Smooth muscle cell (in vitro differentiated cells): Measurements from ENCODE around the gene DDX43. TPM values are rescaled to one million over a fixed set of nuclear protein-coding genes. Genes with fewer than 3 reads are reported as not detected.

Experiments
- DNase-seq: peaks from one replicate; lab custom pipeline; 2025; ENCODE audit not compliant: unreplicated experiment; lab: John Stamatoyannopoulos, UW
- H2AFZ ChIP-seq: fragments of 200-600 bp; sonication (generic); 2 replicates; pipeline ENCODE4 v1.6.0; 2016; ENCODE audit warnings: antibody characterized with exemption, low read depth, mild to moderate bottlenecking
- H3F3A ChIP-seq: fragments of 200-600 bp; sonication (generic); 2 replicates; pipeline ENCODE4 v1.6.0; 2017; ENCODE audit warnings: antibody characterized with exemption, low read depth
- H3K27ac ChIP-seq: fragments of 200-600 bp; sonication (generic); 2 replicates; pipeline ENCODE4 v1.5.1; 2016; ENCODE audit warnings: low read depth, mild to moderate bottlenecking
- H3K27me3 ChIP-seq: fragments of 200-600 bp; sonication (generic); 2 replicates; pipeline ENCODE4 v1.6.1; 2016; ENCODE audit warnings: low read depth, mild to moderate bottlenecking
- H3K36me3 ChIP-seq: fragments of 200-600 bp; sonication (generic); 2 replicates; pipeline ENCODE4 v1.5.1; 2016; ENCODE audit warnings: low read depth
- H3K4me1 ChIP-seq: fragments of 200-600 bp; sonication (generic); 2 replicates; pipeline ENCODE4 v1.5.1; 2016; ENCODE audit warnings: low read depth
- H3K4me2 ChIP-seq: fragments of 200-600 bp; sonication (generic); 2 replicates; pipeline ENCODE4 v1.6.0; 2016; ENCODE audit warnings: mild to moderate bottlenecking
- H3K4me3 ChIP-seq: fragments of 200-600 bp; sonication (generic); 2 replicates; pipeline ENCODE4 v1.5.1; 2016; ENCODE audit warnings: mild to moderate bottlenecking
- H3K79me2 ChIP-seq: fragments of 200-600 bp; sonication (generic); 2 replicates; pipeline ENCODE4 v1.6.0; 2016; ENCODE audit warnings: low read depth, mild to moderate bottlenecking
- H3K9ac ChIP-seq: fragments of 200-600 bp; sonication (generic); 2 replicates; pipeline ENCODE4 v1.6.0; 2016; ENCODE audit warnings: low read depth
- H3K9me3 ChIP-seq: fragments of 200-600 bp; sonication (generic); replicated peaks from 2 replicates; pipeline ENCODE4 v1.5.1; 2016; ENCODE audit warnings: low read depth
- H4K20me1 ChIP-seq: fragments of 200-600 bp; sonication (generic); 2 replicates; pipeline ENCODE4 v1.6.0; 2016; ENCODE audit warnings: low read depth
- CTCF ChIP-seq: fragments of 200-600 bp; sonication (generic); IDR thresholded peaks from 2 replicates; pipeline ENCODE4 v1.5.1; 2017; ENCODE audit warnings: borderline replicate concordance, mild to moderate bottlenecking, antibody characterized with exemption; ENCODE audit not compliant: insufficient read depth, poor library complexity, severe bottlenecking
- WGBS: methylation state at CpG from one replicate; pipeline ENCODE4 v1.1.7; 2016; ENCODE audit warnings: low lambda C conversion rate; 5-methylcytosine and 5-hydroxymethylcytosine counted together
- polyA plus RNA-seq: library from polyadenylated mRNA; unstranded; fragments of >200 nt; fragmentation: Nextera tagmentation; extraction: Ambion mirVana; gene quantifications from 2 replicates; pipeline ENCODE4 v1.2.1, GENCODE V29; 2016
- total RNA-seq: library from RNA; depleted of rRNA; stranded (reverse); fragments of >200 nt; gene quantifications from 2 replicates; pipeline ENCODE4 v1.2.3, GENCODE V29; 2014

DDX43 gene
- total and polyA plus RNA-seq, 2 experiments from 2014 or later: not detected

GRCh38 chr6:73363537-73363875 lies 31.1 kb upstream of the DDX43 start:
- H3K36me3 ChIP-seq: no peaks in the 10 kb centered on the region
- no peak overlapping the region for H3K4me3 ChIP-seq
- 98% methylated on average over 23 of the region's 23 CpGs for WGBS
- H3K9me3 ChIP-seq: no peaks in the 10 kb centered on the region
- H3K27ac ChIP-seq: no peak overlapping the region
- no peaks in the 10 kb centered on the region for H4K20me1 ChIP-seq
- H3K4me2 ChIP-seq: no peak overlapping the region
- TF ChIP-seq CTCF: no peak
- H2AFZ ChIP-seq: no peak overlapping the region
- DNase-seq: no peak
- H3K4me1 ChIP-seq: no peaks in the 10 kb centered on the region
- no peak overlapping the region for H3K9ac ChIP-seq
- no peaks in the 10 kb centered on the region for H3K27me3 ChIP-seq
- no peaks in the 10 kb centered on the region for H3K79me2 ChIP-seq
- H3F3A ChIP-seq: no peaks in the 10 kb centered on the region

- Histone ChIP-seq H3K4me3 (no peak overlapping the region), H3K27me3 (no peaks in the 10 kb centered on the region), H3F3A (no peaks in the 10 kb centered on the region), H4K20me1 (no peaks in the 10 kb centered on the region), H3K9ac (no peak overlapping the region), H3K27ac (no peak overlapping the region), H3K79me2 (no peaks in the 10 kb centered on the region), H3K4me1 (no peaks in the 10 kb centered on the region), H3K4me2 (no peak overlapping the region), H3K36me3 (no peaks in the 10 kb centered on the region), H3K9me3 (no peaks in the 10 kb centered on the region), H2AFZ (no peak overlapping the region)
- no peak for TF ChIP-seq CTCF
- DNase-seq: no peak
- WGBS: 94% methylated on average over 14 of the region's 14 CpGs
Measured at GRCh38 chr6:73364121-73364520, 30.5 kb upstream of the DDX43 start.

GRCh38 chr6:73364549-73364948 lies 30.1 kb upstream of the DDX43 start:
- H3K4me3 ChIP-seq: no peak overlapping the region
- 92% methylated on average over 9 of the region's 9 CpGs for WGBS
- H4K20me1 ChIP-seq: no peaks in the 10 kb centered on the region
- DNase-seq: no peak
- H3K9ac ChIP-seq: no peak overlapping the region
- H3K4me2 ChIP-seq: no peak overlapping the region
- H2AFZ ChIP-seq: no peak overlapping the region
- no peaks in the 10 kb centered on the region for H3K79me2 ChIP-seq
- no peaks in the 10 kb centered on the region for H3K27me3 ChIP-seq
- H3K4me1 ChIP-seq: no peaks in the 10 kb centered on the region
- H3K9me3 ChIP-seq: no peaks in the 10 kb centered on the region
- no peak for TF ChIP-seq CTCF
- H3K27ac ChIP-seq: no peak overlapping the region
- H3K36me3 ChIP-seq: no peaks in the 10 kb centered on the region
- H3F3A ChIP-seq: no peaks in the 10 kb centered on the region

GRCh38 chr6:73367761-73368355 lies 26.8 kb upstream of the DDX43 start:
- no peaks in the 10 kb centered on the region for H3F3A ChIP-seq
- WGBS: 76% methylated on average over 16 of the region's 16 CpGs
- no peak for DNase-seq

More at GRCh38 chr6:73367761-73368355, 26.8 kb upstream of the DDX43 start:
- TF ChIP-seq CTCF: no peak
- H3K9ac ChIP-seq: no peak overlapping the region
- H3K36me3 ChIP-seq: no peaks in the 10 kb centered on the region
- H3K79me2 ChIP-seq: no peaks in the 10 kb centered on the region
- no peak overlapping the region for H3K4me3 ChIP-seq
- no peaks in the 10 kb centered on the region for H3K4me1 ChIP-seq
- H3K27ac ChIP-seq: no peak overlapping the region
- no peaks in the 10 kb centered on the region for H3K9me3 ChIP-seq
- no peak overlapping the region for H3K4me2 ChIP-seq
- H3K27me3 ChIP-seq: no peaks in the 10 kb centered on the region
- H2AFZ ChIP-seq: no peak overlapping the region
- no peaks in the 10 kb centered on the region for H4K20me1 ChIP-seq
